GM19452 (cell line): Measurements from ENCODE around the gene PRDM2.

ENCODE experiments used
- ATAC-seq: cut with Tn5 transposase; IDR thresholded peaks from one replicate; pipeline ENCODE4 v1.9.1; 2021; ENCODE audit not compliant: unreplicated experiment

PRDM2 gene

DNA sequence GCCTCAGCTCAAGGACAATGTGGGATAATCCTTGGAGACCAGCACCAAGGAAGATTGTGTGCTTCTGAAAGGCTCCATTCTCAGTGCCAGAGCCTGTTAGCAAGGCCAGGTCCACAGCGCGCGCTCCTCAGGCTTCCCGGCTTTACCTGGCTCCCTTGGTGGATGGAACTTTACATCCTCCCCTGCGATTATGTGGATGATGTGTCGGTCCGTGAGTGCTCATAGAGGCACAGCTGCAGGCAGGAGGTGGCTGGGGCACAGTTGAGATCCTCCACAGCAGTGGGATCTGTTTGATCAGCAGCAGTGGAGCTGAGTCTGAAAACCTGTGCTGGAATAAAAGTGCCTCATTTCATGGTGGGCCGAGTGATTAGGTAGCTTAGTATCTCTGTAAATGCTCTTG is 62.7 kb downstream of the PRDM2 start:
- no peak for ATAC-seq

- ATAC-seq = no peak
These were observed 63.2 kb downstream of the PRDM2 start for GRCh38 chr1:13763222-13763621.

GRCh38 chr1:13763991-13764390 is 64.0 kb downstream of the PRDM2 start:
- ATAC-seq = no peak

DNA sequence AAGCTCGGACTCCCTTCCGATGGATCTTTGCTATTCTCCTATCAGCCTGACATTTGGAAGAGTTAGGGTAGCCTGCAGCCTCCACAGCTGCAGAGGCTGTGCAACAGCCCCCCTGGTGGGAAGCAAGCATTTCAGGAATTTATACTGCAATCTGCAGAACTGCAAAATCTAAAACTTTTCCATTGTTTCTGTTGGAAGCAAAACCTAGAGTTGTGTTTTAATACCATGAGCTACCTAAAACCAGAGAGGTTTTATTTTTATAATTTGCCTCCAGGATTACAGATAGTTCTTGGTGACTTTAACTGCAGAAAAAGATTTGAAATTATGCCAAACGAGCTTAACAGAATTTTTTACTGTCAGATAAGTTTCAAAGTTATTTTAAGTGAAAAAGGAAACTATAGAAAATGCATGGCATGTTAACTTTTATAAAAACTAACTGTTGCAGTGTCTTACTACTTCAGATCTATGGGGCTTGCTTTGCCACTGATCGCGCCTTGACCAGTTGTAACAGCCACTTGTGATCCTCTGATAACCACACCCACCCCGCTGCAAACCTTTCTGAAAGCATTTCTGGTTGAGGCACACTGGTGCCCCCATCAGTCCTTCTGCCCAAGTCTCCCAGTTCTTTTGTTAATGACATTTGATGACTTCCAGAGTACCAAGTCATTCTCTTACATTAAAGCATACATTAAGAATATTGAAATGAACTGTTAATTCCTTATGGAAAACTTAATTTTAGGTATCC is 64.8 kb downstream of the PRDM2 start:
- ATAC-seq = no peak

DNA sequence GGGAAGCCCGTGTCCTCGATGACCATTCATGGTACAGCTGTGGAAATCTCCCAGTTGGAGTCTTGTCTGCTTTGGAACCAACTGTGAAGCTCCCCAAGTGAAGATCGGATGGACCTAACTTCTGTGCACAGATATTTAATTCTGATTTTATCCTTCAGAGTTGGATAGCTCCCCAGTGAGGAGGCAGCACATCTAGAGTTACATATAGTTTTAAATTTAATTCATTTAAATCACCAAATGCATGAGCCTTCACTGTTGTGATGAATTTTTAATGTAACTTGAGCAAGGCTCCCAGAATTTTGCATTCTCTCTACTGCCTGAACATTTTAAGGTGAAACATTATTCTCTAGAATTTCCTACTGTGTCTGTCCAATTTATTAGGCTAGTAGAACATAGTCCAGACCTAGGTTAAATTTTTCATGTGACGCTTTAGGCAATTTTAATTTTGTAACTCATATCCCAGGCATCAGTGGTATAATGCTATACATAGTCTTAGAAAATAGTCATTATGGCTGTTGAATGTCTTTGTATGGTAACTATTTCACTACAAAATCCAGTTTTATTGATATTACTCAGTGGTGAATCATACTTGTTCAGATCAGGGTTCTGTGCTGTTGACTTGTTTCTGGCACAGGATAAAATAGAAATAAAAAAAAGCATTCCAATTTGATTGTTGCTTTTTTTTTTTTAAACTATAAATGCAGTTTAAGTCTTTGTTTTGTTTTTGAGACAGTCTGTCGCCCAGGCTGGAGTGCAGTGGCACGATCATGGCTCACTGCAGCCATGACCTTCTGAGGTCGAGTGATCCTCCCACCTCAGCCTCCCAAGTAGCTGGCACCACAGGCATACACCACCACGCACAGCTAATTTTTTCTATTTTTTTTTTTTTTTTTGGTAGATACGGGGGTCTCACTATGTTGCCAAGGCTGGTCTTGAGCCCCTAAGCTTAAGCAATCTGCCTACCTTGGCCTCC is 66.9 kb downstream of the PRDM2 start:
- no peak for ATAC-seq

DNA sequence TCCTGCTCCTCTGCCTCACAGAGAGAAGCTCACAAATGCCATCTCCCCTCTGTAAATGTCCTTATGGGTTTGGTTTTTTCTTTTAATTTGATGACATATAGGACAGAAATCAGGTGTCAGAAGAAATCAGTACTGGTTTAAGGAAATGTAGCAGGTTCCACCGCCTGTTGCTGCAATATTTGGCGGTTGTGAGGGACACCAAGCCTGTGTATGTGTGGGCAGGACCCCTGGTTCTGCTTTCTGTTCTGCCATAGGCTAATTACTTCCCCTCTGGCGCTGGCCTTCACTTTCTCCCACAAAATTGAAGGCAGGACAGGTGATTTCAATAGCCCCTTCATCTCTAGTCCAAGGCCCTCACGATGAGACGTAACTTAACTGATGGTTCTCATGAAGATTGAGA is 69.2 kb downstream of the PRDM2 start:
- no peak for ATAC-seq

DNA sequence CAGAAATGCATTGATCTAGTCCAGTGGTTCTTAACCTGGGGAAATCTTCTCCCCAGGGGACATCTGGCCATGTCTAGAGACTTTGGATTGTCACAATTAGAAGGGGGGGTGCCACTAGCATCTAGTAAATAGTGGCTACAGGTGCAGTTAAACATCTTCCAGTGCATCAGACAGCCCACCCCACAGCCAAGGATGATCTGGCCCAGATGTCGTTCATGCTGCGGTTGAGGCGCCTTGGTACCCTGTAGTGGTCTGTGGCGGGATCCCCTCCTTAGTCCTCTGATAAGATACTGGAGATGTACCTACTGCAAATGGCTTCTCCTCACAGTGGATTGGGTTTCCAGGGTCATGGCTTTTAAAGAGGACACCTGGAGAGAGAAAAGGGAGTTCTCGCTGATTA is 69.8 kb downstream of the PRDM2 start:
- no peak for ATAC-seq

DNA sequence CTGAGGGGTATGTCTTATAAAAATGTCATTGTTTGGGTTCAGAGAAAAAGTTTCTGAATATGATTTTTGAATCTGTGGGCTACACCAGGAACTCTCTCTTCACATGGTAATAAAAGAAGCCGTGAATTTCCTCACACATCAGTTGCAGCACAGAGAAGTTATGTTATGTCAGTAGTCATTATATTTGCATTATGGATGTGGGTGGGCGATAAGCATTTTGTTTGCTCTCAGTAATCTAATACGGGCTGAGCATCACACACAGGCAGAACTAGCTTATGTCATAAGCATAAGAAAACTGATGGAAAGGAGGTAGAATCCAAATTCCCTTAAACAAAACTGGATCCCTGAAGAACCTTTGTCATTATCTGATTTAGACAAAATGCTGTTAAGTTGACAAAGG is 70.8 kb downstream of the PRDM2 start:
- ATAC-seq = no peak

GRCh38 chr1:13771745-13772144 is 71.8 kb downstream of the PRDM2 start:
- ATAC-seq = no peak

DNA sequence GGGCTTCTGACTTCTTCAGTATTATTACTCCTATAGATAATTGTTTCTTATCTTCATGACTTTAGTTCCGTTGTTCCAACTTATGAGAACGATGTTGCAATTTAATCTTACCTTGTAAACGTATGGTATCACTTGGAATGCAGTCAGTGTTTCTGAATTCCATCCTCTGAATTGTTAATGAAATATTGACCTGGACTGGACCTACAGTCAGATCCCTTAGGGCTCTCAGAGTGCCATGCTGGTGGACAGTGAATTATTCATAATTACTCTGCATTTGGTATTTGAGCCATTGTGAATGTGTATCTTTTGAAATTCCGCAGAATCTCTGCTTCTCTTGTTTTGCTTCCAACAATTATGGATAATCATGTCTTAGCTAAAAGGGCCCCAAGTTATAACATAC is 72.3 kb downstream of the PRDM2 start:
- no peak for ATAC-seq

GRCh38 chr1:13774121-13774520 is 74.1 kb downstream of the PRDM2 start:
- ATAC-seq = no peak

GRCh38 chr1:13775459-13775858 is 75.5 kb downstream of the PRDM2 start:
- no peak for ATAC-seq

DNA sequence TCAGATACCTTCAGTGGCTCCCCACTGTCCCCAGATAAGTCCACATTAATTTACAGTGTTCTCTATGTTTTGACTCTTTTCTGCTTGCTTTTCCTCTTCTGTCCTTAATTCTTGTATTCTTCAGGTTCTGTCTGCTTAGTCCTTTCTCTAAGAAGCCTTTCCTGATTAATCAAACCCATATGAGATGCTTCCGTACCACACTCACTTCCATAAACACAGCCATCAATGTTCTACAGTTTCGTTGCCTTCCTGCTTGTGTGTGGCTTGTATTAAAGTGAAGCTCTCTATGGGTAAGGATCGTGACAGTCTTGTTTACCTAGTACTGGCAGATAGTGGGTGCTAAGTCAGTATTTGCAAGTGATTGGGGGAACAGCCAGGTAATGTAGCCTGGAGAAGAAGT is 75.9 kb downstream of the PRDM2 start:
- no peak for ATAC-seq

GRCh38 chr1:13778431-13778830 is 78.4 kb downstream of the PRDM2 start:
- no peak for ATAC-seq

DNA sequence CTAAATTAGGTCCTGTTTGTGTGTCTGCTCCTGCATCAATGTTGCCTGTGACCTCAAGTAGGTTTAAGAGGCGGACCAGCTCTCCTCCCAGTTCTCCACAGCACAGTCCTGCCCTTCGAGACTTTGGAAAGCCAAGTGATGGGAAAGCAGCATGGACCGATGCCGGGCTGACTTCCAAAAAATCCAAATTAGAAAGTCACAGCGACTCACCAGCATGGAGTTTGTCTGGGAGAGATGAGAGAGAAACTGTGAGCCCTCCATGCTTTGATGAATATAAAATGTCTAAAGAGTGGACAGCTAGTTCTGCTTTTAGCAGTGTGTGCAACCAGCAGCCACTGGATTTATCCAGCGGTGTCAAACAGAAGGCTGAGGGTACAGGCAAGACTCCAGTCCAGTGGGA is 79.9 kb downstream of the PRDM2 start:
- ATAC-seq = no peak

DNA sequence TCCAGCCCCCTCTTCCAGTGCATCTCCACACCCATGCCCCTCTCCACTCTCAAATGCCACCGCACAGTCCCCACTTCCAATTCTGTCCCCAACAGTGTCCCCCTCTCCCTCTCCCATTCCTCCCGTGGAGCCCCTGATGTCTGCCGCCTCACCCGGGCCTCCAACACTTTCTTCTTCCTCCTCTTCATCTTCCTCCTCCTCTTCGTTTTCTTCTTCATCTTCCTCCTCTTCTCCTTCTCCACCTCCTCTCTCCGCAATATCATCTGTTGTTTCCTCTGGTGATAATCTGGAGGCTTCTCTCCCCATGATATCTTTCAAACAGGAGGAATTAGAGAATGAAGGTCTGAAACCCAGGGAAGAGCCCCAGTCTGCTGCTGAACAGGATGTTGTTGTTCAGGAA is 80.8 kb downstream of the PRDM2 start:
- ATAC-seq = no peak

DNA sequence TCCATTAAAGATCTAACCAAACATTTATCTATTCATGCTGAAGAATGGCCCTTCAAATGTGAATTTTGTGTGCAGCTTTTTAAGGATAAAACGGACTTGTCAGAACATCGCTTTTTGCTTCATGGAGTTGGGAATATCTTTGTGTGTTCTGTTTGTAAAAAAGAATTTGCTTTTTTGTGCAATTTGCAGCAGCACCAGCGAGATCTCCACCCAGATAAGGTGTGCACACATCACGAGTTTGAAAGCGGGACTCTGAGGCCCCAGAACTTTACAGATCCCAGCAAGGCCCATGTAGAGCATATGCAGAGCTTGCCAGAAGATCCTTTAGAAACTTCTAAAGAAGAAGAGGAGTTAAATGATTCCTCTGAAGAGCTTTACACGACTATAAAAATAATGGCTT is 81.2 kb downstream of the PRDM2 start:
- no peak for ATAC-seq

GRCh38 chr1:13781907-13782633 is 82.1 kb downstream of the PRDM2 start:
- no peak for ATAC-seq

DNA sequence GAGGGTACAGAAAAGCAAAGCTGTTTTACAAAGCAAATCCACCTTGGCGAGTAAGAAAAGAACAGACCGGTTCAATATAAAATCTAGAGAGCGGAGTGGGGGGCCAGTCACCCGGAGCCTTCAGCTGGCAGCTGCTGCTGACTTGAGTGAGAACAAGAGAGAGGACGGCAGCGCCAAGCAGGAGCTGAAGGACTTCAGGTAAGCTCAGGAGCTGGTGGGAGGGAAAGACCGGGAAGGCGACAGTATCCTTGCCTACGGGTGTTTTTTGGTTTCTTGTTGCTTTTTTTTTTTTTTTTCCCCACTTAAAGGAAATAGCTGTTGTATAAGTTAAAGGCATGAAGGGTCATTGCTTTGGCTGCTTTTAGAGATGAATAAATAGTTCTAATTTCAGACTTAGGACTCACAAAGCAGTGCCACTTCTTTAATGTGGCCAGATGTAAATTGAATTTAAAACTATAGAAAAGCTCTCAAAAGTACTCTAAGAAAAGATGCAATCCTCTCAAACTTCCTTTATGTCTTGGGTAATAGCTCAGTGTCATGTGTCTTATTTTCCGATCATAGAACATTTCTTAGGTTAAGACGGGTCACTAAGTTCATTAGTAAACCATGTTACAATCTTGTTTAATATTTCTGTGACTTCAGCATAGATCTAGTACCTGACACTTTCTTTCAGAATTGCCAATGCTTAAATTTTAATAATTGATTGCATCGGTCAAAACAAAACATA is 82.8 kb downstream of the PRDM2 start:
- no peak for ATAC-seq

- ATAC-seq = no peak
These were observed 83.6 kb downstream of the PRDM2 start for GRCh38 chr1:13783551-13783950.

- no peak for ATAC-seq
These were observed 85.0 kb downstream of the PRDM2 start for GRCh38 chr1:13784971-13785370.
